ENCODE results near the gene PTTG1IP.

- TF ChIP-seq POLR2AphosphoS5 (IDR thresholded peaks at IDR 0.05; ENCODE audit: low read depth, low read length) (no peak), POLR2A (IDR thresholded peaks at IDR 0.05; ENCODE audit: low read depth, low read length) (no peak), TAF1 (IDR thresholded peaks at IDR 0.05; ENCODE audit: low read depth, low read length) (no peak), SPI1 (IDR thresholded peaks at IDR 0.05; ENCODE audit: low read depth, low read length) (no peak)
These were observed 39.1 kb downstream of the PTTG1IP start for GRCh38 chr21:44834231-44834950.

All from GM12891 (cell line).